ENCODE measurements around the gene CTDSP2.

Gene CTDSP2

DNA sequence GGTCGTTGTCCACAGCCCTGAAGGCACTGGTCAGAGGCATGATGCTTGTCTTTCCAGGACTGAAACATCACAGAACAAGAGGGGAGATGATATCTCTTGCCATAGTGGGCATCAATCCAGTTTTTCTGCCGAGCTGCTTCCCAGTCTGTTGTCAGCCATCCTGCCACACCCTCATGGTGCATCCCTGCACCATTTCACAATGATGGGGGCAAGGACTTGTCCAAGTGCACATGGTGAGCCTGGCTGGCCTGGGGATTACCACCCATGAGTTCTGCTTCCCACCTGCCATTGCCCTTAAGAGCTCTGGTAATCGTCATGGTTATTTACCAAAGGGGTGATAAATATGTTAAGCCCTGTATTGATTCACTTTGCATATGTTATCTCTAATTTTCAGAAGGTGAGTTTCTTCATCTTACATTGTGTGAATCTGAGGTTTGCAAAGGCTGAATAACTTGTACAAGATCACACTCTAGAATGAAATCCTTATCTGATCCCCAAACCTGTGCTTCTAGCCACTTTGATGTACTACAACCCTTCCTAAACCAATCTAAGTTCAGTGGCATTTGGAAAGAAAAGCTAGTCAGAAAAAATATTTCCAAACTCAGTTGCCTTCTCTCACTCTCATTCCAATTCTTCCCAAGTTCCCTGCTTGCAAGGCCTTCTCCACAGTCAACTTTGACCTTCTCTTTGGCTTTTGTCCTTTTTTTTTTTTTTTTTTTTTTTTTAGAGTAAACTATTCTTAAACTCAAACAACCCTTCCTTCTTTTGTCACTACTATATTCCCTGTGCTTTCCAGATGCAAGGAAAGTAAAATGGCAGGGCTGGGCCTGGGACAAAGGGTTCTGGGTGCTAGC is 30.3 kb downstream of the CTDSP2 start:
- no peak for DNase-seq (ENCODE audit: low spot score)

GRCh38 chr12:57815177-57816000 is 31.1 kb downstream of the CTDSP2 start:
- no peak for DNase-seq (ENCODE audit: low spot score)

DNA sequence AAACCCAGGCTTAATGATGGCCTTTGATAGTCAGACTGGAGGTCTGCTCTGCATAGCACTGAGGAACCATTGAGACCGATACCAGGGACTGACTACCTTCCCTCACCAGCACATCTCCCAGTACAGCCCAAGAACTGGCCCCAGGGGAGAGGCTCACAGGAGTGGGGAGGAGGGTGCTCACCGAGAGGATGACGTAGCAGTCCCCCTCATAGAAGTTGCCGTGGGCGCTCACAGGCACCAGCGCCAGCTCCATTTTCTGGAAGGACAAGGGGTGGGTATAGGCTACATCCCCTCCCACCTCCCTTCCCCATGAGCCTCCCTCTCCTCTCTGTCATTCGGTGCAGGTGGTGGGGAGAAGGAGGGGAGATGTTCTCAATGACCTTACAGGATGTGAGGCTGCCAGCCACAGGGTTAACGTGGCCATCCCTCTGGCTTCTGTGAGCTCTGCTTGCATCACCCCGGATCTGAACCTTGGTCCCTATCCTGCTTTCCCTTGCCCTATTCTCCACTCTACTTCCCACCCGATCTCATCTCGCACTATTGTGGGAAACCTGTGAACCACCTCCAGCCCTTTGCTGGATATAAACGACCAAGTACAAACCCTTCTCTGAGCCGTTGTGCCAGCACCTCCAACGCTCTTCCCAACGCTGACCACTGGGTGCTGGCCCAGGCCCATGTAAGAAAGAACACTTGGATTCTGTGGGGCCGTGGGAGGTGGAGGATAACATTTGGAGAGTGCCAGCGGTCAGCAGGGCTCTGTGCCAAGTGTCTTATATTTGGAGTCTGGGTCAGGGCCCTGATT is 32.4 kb downstream of the CTDSP2 start:
- DNase-seq (ENCODE audit: low spot score) = no peak

DNA sequence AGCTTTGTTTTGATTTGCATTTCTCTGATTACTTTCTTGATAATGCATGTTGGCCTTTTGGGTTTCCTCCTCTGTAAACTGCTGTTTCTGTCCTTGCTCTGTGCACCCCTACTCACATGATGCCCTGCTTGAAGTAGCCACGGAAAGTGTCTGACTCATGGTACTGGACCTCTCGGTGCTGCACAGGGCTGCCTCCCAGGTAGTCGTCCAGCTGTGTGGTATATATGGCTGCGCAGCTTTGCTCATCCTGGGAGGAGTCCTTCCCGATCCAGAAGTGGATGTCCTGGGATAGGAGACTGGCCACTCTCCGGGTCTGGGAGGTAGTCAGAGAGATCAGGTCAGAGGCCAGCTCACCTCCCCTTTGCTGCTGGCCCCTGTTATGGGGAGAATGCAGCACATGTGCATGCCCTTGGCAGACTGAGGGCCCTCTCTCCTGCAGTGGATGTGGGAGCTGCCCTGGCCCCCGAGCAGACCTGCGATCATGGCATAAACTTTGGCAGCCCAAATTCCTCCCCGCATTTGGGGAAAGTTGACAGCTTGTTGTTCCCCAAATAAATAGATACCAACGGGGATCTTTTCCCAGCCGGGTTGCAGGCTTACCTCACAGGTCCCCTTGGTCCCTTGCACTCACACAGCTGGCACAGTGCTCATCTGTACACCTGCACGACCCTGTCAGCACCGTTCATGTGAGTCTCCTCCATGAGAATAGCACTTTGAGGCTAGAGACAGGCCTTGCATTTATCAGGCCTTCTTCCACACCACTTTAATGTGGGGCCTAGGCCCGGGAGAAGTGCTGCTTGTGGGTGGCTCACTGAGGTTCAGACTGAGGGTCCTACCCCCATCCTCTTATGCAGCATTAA is 33.2 kb downstream of the CTDSP2 start:
- no peak for DNase-seq (ENCODE audit: low spot score)

DNA sequence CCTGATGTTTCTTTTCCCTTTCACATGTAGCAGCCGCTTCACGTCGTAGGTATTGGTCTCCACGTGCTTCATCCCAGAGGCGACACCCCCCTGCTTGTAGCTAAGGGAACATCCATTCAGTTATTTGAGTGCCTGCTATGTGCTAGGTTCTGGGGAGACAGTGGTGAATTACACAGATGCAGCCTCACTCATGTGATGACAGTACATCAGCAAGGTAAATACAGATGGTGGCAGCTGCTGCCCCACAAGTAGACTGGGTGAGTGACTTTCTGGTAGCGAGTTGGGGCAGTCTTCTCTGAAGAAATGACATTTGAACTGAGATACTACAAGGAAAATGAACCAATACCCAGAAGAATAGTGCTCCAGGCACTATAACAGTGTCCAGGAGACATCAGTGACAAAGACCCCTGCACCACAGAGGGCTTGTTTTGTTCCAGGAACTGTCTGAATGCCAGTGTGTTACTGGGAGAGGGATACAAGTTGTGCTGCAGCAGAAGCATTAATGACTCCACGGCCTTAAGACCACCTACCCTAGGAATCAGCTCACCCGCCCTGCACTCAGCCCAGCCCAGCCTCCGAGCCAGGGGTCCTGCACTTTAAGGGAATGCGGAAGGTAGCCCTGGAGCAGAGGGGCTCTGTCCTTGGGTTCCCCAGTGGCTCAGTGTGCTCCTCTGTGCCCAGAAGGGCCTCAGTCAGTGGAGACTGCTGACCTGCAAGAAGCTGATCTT is 35.3 kb downstream of the CTDSP2 start:
- no peak for DNase-seq (ENCODE audit: low spot score)

GRCh38 chr12:57810450-57810849 is 36.1 kb downstream of the CTDSP2 start:
- no peak for DNase-seq (ENCODE audit: low spot score)

DNA sequence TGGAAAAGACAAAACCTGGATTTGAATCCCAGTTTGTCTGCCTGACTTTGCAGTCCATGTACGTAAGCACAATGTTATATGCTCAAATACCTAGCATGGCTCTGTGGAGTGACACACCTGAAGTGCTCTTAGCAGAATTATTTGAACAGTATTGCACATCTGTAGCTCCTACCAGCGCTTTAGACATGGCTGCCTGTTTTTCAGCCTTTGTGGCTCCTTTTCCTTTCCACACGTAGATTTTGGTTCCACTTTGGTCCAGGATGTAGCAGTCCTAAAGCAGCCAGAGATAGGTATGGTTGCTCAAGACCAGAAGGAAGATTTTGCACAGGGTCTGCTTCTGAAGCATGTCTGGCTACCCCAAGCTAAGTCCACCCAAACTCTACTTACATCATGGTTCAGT is 37.1 kb downstream of the CTDSP2 start:
- no peak for DNase-seq (ENCODE audit: low spot score)

GRCh38 chr12:57808351-57808750 is 38.2 kb downstream of the CTDSP2 start:
- no peak for DNase-seq (ENCODE audit: low spot score)

- no peak for DNase-seq (ENCODE audit: low spot score)
These were observed 39.2 kb downstream of the CTDSP2 start for GRCh38 chr12:57807285-57807684.

DNA sequence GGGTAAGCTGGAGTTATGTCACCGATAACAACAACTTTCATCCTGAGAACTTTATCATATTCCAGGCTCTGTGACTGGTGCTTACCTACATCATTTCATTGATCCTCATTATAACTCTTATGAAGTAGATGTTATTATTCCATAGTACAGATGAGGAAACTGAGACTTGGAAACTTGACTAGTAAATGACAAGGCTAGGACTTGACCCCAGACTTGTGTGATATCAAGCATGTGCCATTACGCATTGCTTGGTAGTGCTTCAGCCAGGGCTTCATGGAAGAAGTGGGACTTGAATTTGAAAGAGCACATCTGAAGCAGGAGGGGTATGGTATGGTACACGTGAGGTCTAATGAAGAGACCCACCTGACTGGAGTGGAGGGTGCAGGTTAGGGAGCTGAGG is 39.9 kb downstream of the CTDSP2 start:
- no peak for DNase-seq (ENCODE audit: low spot score)

DNA sequence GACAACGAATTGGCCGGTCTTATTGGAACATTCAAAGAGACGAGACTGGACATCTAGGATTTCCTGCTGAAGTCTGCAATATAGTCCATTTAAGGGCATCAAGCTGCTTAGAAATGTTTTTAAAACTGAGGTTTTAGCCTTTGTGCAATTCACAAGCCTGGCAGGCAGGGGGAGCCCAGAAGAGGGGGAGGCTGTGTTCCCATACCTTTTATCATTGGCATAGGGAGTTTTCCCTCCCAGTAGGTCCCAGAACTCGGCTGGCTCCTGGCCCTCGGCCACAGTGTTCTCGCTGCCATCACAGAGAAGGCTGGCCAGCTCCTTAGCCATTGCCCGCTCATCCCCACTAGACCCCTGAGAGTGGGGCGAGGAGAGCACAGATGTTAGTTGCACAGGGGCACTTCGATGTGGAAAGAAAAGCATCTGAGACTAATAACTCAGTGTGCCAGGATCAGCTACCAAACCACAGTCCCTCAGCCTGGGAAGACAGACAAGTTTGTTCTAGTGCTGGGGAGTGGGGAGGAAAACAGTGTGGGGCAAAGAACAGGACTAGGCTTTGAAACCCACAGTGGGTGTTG is 43.1 kb downstream of the CTDSP2 start:
- DNase-seq (ENCODE audit: low spot score) = no peak

DNA sequence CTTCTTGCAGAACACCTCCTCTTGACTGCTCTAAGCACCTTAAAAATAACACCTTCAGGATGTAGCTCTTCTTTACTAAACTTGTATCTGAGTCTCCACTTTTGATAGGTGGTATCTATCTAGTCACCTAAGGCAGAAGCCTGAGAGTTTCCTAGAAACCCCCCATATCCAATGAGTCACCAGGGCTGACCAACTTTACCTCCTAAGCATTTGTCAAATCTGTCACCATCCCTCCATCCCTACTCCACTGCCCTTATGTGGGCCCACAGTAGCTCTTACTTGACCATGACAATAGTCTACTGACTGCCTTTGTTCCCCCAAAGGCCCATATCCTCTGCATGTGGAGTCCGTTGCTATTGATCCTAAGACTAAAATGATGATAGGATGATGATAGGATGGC is 43.9 kb downstream of the CTDSP2 start:
- DNase-seq (ENCODE audit: low spot score) = no peak

DNA sequence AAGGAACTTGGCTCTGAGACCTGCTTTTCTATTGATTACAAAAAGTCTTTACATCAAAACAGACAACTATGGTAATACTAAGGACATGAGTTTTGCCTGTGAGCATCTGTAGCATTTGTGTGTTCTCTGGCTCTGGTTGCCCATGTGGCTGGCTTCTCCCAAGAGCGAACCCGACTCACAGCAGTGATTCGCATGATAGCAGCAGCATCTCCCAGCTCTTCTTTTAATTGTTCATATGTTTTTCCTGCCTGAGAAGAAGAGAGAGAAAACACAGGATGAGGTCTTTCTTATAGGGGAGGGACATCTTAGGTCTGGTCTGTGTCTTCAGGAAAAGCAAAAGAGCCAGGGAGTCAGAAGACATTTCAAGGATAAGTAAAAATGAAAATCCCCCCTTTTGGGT is 45.6 kb downstream of the CTDSP2 start:
- no peak for DNase-seq (ENCODE audit: low spot score)

DNA sequence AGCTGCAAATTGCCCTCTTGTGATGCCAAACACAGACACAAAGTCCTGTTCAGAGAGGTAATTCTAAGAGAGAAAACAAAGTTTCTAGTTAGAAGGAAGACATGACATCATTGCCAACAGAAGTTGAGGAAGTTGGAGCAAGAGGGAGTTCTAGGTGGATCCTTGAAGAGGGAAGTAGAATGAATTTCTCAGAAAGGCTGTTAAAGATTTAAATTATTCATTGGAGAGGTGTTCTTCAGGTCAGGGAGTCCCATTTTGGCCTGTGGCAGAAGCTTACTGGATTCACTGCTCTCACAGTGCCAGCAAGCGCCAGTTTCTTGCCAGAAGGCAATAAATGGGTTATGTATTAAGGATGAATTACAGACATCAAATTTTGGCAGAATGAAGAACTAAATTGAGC is 48.6 kb downstream of the CTDSP2 start:
- no peak for DNase-seq (ENCODE audit: low spot score)

- no peak for DNase-seq (ENCODE audit: low spot score)
These were observed 49.5 kb downstream of the CTDSP2 start for GRCh38 chr12:57796996-57797395.

DNA sequence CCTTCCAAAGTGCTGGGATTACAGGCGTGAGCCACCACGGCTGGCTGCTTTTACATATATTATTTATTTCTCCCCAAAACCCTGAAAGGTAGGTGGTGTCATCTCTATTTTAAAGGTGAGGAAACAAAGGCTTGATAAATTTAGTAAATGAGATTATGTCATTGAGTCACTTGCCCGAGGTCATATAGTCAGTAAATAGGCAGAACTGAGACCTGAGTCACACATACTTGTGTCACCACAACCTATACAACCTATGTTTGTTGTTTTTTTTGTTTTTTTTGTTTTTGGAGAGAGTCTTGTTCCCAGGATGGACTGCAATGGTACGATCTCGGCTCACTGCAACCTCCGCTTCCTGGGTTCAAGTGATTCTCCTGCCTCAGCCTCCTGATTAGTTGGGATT is 51.2 kb downstream of the CTDSP2 start:
- no peak for DNase-seq (ENCODE audit: low spot score)

- DNase-seq (ENCODE audit: low spot score) = no peak
These were observed 52.6 kb downstream of the CTDSP2 start for GRCh38 chr12:57793920-57794319.

DNA sequence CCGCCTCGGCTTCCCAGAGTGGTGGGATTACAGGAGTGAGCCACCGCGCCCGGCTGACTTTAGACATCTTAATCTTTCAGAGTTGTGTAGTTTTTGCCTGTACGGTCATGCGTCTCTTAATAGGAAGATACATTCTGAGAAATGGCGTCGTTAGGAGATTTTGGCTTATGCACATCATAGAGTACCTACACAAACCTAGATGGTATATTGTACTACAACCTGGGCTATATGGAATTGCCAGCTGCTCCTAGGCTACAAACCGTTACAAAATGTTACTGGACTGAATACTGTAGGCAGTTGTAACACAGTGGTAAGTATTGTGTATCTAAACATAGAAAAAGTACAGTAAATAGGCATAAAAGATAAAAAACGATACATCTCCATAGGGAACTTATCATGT is 62.7 kb downstream of the CTDSP2 start:
- DNase-seq (ENCODE audit: low spot score) = no peak

DNA sequence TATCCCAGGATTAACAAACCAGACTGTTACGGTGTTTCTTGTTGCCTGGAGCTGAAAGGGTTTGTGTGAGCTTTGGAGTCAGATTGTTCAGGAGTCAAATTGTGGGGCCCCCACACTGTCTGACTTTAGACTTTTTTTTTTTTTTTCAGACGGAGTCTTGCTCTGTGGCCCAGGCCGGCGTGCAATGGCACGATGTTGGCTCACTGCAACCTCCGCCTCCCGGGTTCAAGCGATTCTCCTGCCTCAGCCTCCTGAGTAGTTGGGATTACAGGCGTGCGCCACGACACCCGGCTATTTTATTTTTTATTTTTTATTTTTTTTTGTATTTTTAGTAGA is 63.1 kb downstream of the CTDSP2 start:
- DNase-seq (ENCODE audit: low spot score) = no peak

Data from SK-N-DZ (cell line).